GM23248 (cell line): ENCODE data around the gene SEMA5A. TPM values are rescaled to one million over a fixed set of nuclear protein-coding genes. Genes with fewer than 3 reads are reported as not detected.

ENCODE experiments used
- DNase-seq: peaks from one replicate; pipeline ENCODE4 v3.0.0-alpha.2; 2015
- H2AFZ ChIP-seq: fragments of 200-600 bp; sonication (generic); 2 replicates; pipeline ENCODE4 v1.6.1; 2016; ENCODE audit warnings: antibody characterized with exemption
- H3F3A ChIP-seq: fragments of 200-600 bp; sonication (generic); 2 replicates; pipeline ENCODE4 v1.6.1; 2016; ENCODE audit warnings: mild to moderate bottlenecking, antibody characterized with exemption, mixed run types; ENCODE audit not compliant: insufficient read depth
- H3K27ac ChIP-seq: fragments of 200-600 bp; sonication (generic); 2 replicates; pipeline ENCODE4 v1.5.1; 2016; ENCODE audit warnings: mild to moderate bottlenecking
- H3K27me3 ChIP-seq: fragments of 200-600 bp; sonication (generic); replicated peaks from 2 replicates; pipeline ENCODE4 v1.6.1; 2016; ENCODE audit warnings: mild to moderate bottlenecking; ENCODE audit not compliant: insufficient read depth
- H3K36me3 ChIP-seq: fragments of 200-600 bp; sonication (generic); 2 replicates; pipeline ENCODE4 v1.6.1; 2016; ENCODE audit warnings: low read depth, mild to moderate bottlenecking
- H3K4me1 ChIP-seq: fragments of 200-600 bp; sonication (generic); 2 replicates; pipeline ENCODE4 v1.6.1; 2016; ENCODE audit warnings: mild to moderate bottlenecking; ENCODE audit not compliant: insufficient read depth
- H3K4me2 ChIP-seq: fragments of 200-600 bp; sonication (generic); one replicate; pipeline ENCODE4 v1.6.1; 2016; ENCODE audit warnings: mild to moderate bottlenecking; ENCODE audit not compliant: unreplicated experiment
- H3K4me3 ChIP-seq: fragments of 200-600 bp; sonication (generic); 2 replicates; pipeline ENCODE4 v1.5.1; 2016; ENCODE audit warnings: mild to moderate bottlenecking
- H3K79me2 ChIP-seq: fragments of 200-600 bp; sonication (generic); 2 replicates; pipeline ENCODE4 v1.6.1; 2016; ENCODE audit warnings: mild to moderate bottlenecking; ENCODE audit not compliant: insufficient read depth
- H3K9ac ChIP-seq: fragments of 200-600 bp; sonication (generic); 2 replicates; pipeline ENCODE4 v1.6.1; 2016; ENCODE audit warnings: mild to moderate bottlenecking
- H3K9me2 ChIP-seq: fragments of 200-600 bp; sonication (generic); 2 replicates; pipeline ENCODE4 v1.6.1; 2016; ENCODE audit warnings: mixed run types, mild to moderate bottlenecking, moderate library complexity; ENCODE audit not compliant: insufficient read depth
- H3K9me3 ChIP-seq: fragments of 200-600 bp; sonication (generic); one replicate; pipeline ENCODE4 v1.6.1; 2017; ENCODE audit warnings: low read depth
- H4K20me1 ChIP-seq: fragments of 200-600 bp; sonication (generic); 2 replicates; pipeline ENCODE4 v1.6.0; 2016; ENCODE audit not compliant: insufficient read depth
- EZH2 ChIP-seq: fragments of 200-600 bp; sonication (generic); IDR thresholded peaks from 2 replicates; pipeline ENCODE4 v1.6.1; 2018; ENCODE audit warnings: antibody characterized with exemption, mild to moderate bottlenecking; ENCODE audit not compliant: insufficient read depth, poor library complexity, severe bottlenecking
- EZH2phosphoT487 ChIP-seq: fragments of 200-600 bp; sonication (generic); IDR thresholded peaks from 2 replicates; pipeline ENCODE4 v1.6.1; 2018; ENCODE audit warnings: antibody characterized with exemption, moderate library complexity, mild to moderate bottlenecking, low read depth; ENCODE audit not compliant: insufficient read depth
- WGBS, 2 experiments: methylation state at CpG; one replicate each; pipeline ENCODE4 v1.1.6; 2015 to 2017; ENCODE audit warnings: low lambda C conversion rate in 2 of 2, low coverage in 1 of 2; ENCODE audit errors: missing lambda C conversion rate in 2 of 2; 5-methylcytosine and 5-hydroxymethylcytosine counted together
- in situ Hi-C: fragments of 300-500 bp; cut with MboI; formaldehyde crosslinking; loops from 2 replicates; pipeline ENCODE4 v1.15.0; 2020
- polyA plus RNA-seq: library from polyadenylated mRNA; unstranded; fragments of >200 nt; fragmentation: Nextera tagmentation; extraction: Ambion mirVana; gene quantifications from 2 replicates; pipeline ENCODE4 v1.2.1, GENCODE V29; 2016
- total RNA-seq: library from RNA; depleted of rRNA; stranded (reverse); fragments of >200 nt; shearing (Covaris generic); gene quantifications from 2 replicates; pipeline ENCODE4 v1.2.3, GENCODE V29; 2014

The SEMA5A gene
- total and polyA plus RNA-seq, 2 experiments from 2014 or later = 33.5 to 38.2 TPM

GRCh38 chr5:9462109-9462508 is 83.8 kb downstream of the SEMA5A start:
- Histone ChIP-seq H3K4me2 (no peak overlapping the region), H3F3A (peaks cover 21% of the 10 kb centered on the region), H3K79me2 (peaks cover 5% of the 10 kb centered on the region; the same call in 1 of the 2 replicates), H3K27me3 (no peaks in the 10 kb centered on the region), H4K20me1 (no peaks in the 10 kb centered on the region), H3K4me3 (no peak overlapping the region), H3K9me3 (no peaks in the 10 kb centered on the region), H3K36me3 (no peaks in the 10 kb centered on the region; the same call in 1 of the 2 replicates), H3K27ac (no peak overlapping the region), H3K9ac (no peak overlapping the region), H2AFZ (no peak overlapping the region), H3K4me1 (peaks cover 9% of the 10 kb centered on the region), H3K9me2 (no peaks in the 10 kb centered on the region)
- no peak for TF ChIP-seq EZH2
- no peak for TF ChIP-seq EZH2phosphoT487
- WGBS, 2 experiments = 95 to 96% methylated on average over 3 of the region's 3 CpGs
- no peak for DNase-seq
- in situ Hi-C loops = no loop called here

- no peaks in the 10 kb centered on the region for H4K20me1 ChIP-seq
- no peak overlapping the region for H3K9ac ChIP-seq
- H2AFZ ChIP-seq = no peak overlapping the region
- H3K9me2 ChIP-seq = no peaks in the 10 kb centered on the region
- H3K4me2 ChIP-seq = no peak overlapping the region
- TF ChIP-seq EZH2phosphoT487 = no peak
- no peaks in the 10 kb centered on the region for H3K27me3 ChIP-seq
- H3K27ac ChIP-seq = no peak overlapping the region
- 0 out of 2 replicates have a peak, but pooled peaks cover 14% of the 10 kb centered on the region for H3F3A ChIP-seq
- in situ Hi-C loops = no loop called here
- no peak overlapping the region for H3K4me3 ChIP-seq
- H3K4me1 ChIP-seq = peaks cover 11% of the 10 kb centered on the region
- 84 to 89% methylated on average over 3 of the region's 3 CpGs for WGBS, 2 experiments
- peaks cover 8% of the 10 kb centered on the region; the same call in 1 of the 2 replicates for H3K79me2 ChIP-seq
- H3K9me3 ChIP-seq = no peaks in the 10 kb centered on the region
- DNase-seq = no peak
- H3K36me3 ChIP-seq = no peaks in the 10 kb centered on the region; the same call in 1 of the 2 replicates
These were observed 84.8 kb downstream of the SEMA5A start for GRCh38 chr5:9460885-9461645.

- Histone ChIP-seq H3K4me2 (no peak overlapping the region), H3K9ac (no peak overlapping the region), H3F3A (peaks cover 33% of the 10 kb centered on the region), H3K4me1 (peaks cover 25% of the 10 kb centered on the region), H3K36me3 (no peaks in the 10 kb centered on the region; the same call in 1 of the 2 replicates), H3K27me3 (no peaks in the 10 kb centered on the region), H3K9me2 (no peaks in the 10 kb centered on the region), H3K4me3 (no peak overlapping the region), H3K79me2 (peaks cover 12% of the 10 kb centered on the region; the same call in 1 of the 2 replicates), H3K27ac (no peak overlapping the region), H2AFZ (no peak overlapping the region), H4K20me1 (no peaks in the 10 kb centered on the region), H3K9me3 (no peaks in the 10 kb centered on the region)
- WGBS, 2 experiments = 71 to 78% methylated on average over 3 of the region's 3 CpGs
- DNase-seq = peak; percentile 28
- TF ChIP-seq EZH2phosphoT487 = no peak
- TF ChIP-seq EZH2 = no peak
- in situ Hi-C loops = no loop called here
These were observed 89.3 kb downstream of the SEMA5A start for GRCh38 chr5:9456435-9457042.

DNA sequence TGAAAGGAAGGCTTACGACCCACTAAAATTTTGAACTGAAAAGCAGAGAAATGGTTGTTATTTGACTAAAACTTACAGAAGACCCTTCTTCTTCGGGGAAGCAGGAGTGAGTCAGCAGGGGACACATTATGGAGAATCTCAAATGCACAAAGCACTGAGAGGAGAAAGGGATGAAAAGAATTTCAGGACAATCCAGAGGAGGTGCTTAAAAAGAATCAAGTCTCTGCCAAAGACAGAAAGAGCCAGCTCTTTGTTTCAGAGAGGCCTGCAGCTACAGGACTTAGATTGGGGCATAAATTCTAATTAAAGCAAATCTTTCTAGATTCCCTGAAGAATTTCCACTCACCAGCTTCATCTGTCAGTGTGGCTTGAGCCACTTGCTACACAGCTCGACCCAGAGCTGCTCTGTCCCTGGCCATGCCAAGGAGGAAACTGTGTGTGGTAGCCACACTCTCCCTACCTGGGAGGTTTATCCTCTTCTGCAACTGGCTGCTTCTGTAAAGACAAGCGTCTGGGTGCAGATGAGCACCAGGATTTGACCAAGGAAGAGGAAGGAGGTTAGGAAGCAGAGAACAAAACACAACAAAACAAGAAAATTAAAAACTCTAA is 89.9 kb downstream of the SEMA5A start:
- Histone ChIP-seq H2AFZ (no peak overlapping the region), H3K4me3 (no peak overlapping the region), H3K9me3 (no peaks in the 10 kb centered on the region), H3K9ac (no peak overlapping the region), H3K27ac (no peak overlapping the region), H3K4me2 (no peak overlapping the region), H3K36me3 (no peaks in the 10 kb centered on the region; the same call in 1 of the 2 replicates), H3K27me3 (no peaks in the 10 kb centered on the region), H3K9me2 (no peaks in the 10 kb centered on the region), H3F3A (peaks cover 33% of the 10 kb centered on the region), H3K79me2 (peaks cover 12% of the 10 kb centered on the region; the same call in 1 of the 2 replicates), H4K20me1 (no peaks in the 10 kb centered on the region), H3K4me1 (peaks cover 25% of the 10 kb centered on the region)
- no peak for TF ChIP-seq EZH2phosphoT487
- no peak for TF ChIP-seq EZH2
- 67 to 78% methylated on average over 4 of the region's 4 CpGs for WGBS, 2 experiments
- no peak for DNase-seq
- in situ Hi-C loops = no loop called here
